KOPT-K1 (cell line): ENCODE data around the gene TEDC1.
"Not testable (repeated sequence)": the region's sequence is repeated elsewhere in the genome, so short reads cannot be mapped to it uniquely, and the experiment has no call there.

ENCODE experiments used
- H3K27ac ChIP-seq: fragments of 200-600 bp; sonication (generic); 2 replicates; pipeline ENCODE4 v1.5.1; 2016; ENCODE audit warnings: antibody characterized with exemption, mild to moderate bottlenecking, low read depth, low read length; ENCODE audit not compliant: poor library complexity, severe bottlenecking
- H3K36me3 ChIP-seq: fragments of 200-600 bp; sonication (generic); 2 replicates; pipeline ENCODE4 v1.5.1; 2017; ENCODE audit warnings: antibody characterized with exemption, mild to moderate bottlenecking, low read length, moderate library complexity; ENCODE audit not compliant: insufficient read depth
- H3K9me3 ChIP-seq: fragments of 200-600 bp; sonication (generic); 2 replicates; pipeline ENCODE4 v1.5.1; 2017; ENCODE audit warnings: antibody characterized with exemption, low read length, mild to moderate bottlenecking; ENCODE audit not compliant: insufficient read depth, poor library complexity, severe bottlenecking

TEDC1 gene

GRCh38 chr14:105537580-105538474, 46.8 kb downstream of the TEDC1 start:
- Histone ChIP-seq H3K9me3 (no peaks in the 10 kb centered on the region), H3K36me3 (no peaks in the 10 kb centered on the region), H3K27ac (no peak overlapping the region)

- peaks cover 5% of the 10 kb centered on the region for H3K9me3 ChIP-seq
- no peak overlapping the region for H3K27ac ChIP-seq
- H3K36me3 ChIP-seq: no peaks in the 10 kb centered on the region
Observed at GRCh38 chr14:105538481-105539049, 47.5 kb downstream of the TEDC1 start.

DNA sequence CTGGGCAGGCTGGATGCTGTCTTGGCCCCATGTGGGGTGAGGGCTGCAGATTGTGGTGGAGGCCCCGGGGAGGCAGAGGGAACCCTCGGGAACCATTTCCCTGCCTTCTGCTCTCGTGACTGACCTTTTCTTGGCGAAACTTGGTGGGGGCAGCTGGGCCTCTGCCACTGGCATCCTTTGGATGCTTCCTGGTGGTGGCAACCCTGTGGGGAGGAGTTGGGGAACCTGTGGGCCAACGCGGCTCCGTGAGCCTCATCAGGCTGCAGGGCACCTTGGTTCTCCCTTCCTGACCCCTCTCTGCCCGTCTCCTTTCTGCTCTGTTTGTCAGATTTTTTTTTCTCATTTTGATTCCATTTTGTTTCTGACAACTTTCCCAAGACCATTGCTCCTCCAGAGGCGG, 49.8 kb downstream of the TEDC1 start:
- Histone ChIP-seq H3K27ac (no peak overlapping the region), H3K9me3 (peaks cover 6% of the 10 kb centered on the region), H3K36me3 (no peaks in the 10 kb centered on the region)

DNA sequence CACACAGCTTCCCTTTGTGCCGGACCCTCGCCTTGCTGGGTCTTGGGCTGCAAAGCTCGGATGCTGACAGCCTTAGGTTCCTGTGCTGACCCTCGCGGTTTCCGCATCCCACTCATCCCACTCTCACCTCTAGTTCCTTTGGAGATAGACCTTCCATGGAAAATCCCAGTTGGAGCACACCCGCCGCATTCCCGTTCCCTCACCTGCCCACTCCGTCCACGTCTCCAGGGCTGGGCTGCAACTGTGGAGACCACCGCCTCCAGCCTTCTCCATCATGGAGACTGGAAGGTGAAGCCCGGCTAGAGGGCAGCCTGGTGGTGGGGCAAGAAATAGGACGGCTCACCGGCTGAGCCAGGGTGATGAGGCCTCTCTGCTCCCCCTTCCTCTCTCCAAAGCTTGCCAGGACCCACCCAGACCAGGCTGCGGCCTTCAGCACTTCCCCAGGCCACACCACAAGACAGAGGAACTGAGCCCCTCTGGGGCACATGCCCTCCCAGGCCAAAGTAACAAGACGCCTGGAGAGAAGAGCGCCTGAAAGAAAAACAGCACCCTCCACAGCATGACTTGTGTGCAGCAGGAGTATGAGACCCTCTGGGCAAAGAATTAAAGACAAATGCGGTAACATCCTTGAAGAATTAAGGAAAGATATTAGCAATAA, 50.3 kb downstream of the TEDC1 start:
- peaks cover 6% of the 10 kb centered on the region for H3K9me3 ChIP-seq
- no peaks in the 10 kb centered on the region for H3K36me3 ChIP-seq
- H3K27ac ChIP-seq: no peak overlapping the region

DNA sequence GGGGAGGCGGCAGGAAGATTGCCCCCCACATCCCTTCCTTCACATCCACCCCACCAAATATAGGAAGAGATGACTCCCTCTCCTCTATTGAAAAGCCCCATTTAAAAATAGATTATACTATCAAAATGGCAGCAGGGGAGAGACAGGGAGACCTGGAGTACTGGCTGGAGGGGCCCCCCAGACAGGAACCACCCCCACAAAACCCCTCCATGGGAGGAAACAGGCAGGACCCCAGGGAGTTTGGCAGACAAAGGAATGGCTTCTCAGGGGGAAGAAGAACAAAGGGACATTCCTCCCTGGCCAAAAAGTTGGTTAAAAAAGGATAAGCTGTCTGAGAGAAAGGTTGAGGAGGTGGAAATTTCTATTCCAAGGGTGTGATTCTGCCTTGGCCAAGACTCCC, 54.6 kb downstream of the TEDC1 start:
- not testable (repeated sequence) for H3K9me3 ChIP-seq, H3K36me3 ChIP-seq, H3K27ac ChIP-seq

DNA sequence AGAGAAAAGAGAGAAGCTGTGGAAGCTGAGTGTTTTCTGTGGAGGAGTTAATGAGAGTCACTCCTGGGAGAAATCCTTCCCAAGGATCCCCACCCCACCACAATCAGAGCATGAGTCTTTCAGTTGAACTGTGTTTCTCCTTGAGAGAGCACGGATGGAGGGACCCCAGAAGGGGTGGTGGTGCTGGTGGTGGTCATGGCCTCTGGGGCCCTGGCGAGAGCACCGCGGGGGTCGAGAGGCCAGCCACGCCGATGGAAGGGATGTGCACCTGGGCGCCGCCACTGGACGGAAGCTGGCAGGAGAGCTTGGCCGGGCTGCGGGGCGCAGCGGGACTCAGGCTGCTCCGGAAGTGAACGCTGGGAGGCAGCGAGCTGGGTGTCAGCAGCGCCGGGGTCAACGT, 55.4 kb downstream of the TEDC1 start:
- H3K27ac ChIP-seq, H3K9me3 ChIP-seq, H3K36me3 ChIP-seq: not testable (repeated sequence)

DNA sequence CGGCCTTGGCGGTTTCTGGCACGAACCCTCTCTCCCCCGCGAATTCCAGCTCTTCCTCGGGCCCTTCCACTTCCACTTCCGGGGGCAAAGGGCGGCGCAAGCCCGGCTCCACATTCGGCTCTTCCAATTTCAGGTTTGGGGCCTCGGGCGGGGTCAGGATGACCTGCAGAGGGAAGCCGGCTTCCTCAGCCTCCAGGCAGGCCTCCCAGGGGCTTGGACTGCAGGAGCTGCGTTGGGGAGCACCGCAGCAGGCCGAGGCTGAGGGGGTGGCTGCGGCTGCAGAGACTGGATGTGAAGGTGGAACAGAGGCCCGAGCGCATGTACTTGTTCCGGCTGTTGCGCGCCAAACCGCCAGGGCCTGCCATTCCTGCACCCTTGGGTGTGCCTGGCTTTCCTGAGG, 56.0 kb downstream of the TEDC1 start:
- H3K36me3 ChIP-seq, H3K27ac ChIP-seq, H3K9me3 ChIP-seq: not testable (repeated sequence)

- Histone ChIP-seq H3K36me3 (no peaks in the 10 kb centered on the region), H3K9me3 (peaks cover 6% of the 10 kb centered on the region), H3K27ac (no peak overlapping the region)
Observed at GRCh38 chr14:105547741-105548169, 56.7 kb downstream of the TEDC1 start.
